ENCODE results near the gene MRPL33. TPM values are rescaled to one million over a fixed set of nuclear protein-coding genes. Genes with fewer than 3 reads are reported as not detected.
A peak's percentile ranks its signal among the peaks of the same experiment; 100 is the strongest.

The MRPL33 gene
- total RNA-seq, 2 donors from 2014 or later: 26.5 to 92.0 TPM

DNA sequence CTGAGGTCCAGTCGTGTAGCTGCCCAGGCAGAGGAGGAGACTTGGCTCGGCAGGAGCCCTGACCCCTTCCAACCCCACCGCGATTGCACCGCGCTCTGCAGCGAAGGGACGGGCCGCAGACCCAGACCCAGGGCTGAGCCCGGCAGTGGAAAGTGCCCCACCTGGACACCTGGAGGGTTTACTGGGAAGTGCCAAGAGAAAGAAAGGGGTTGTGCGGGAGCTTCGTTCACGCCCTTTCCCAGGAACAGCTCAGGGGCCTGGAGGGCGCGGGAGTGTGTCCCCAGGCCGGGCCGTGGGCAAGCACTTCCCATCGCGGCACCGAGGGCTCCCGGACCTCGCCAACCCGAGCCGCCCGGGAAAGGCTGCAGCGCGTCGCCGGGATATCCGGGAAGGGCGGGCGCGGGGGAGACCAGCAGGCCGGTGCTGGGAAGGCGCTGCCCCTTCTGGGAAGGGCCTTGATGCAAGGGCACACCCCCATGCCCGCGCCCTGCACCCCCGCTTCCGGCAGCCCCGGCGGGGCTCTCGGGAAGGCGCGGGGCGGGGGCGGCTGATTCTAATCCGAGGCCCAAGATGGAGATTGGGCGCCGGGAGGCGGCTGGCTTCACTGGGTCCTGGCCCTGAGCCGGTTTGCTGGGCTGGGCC, 36.1 kb upstream of the MRPL33 start:
- ATAC-seq (peak; percentile 92), DNase-seq (peak; percentile 82 to 90 (median 87))
- Histone ChIP-seq H3K27ac (peak overlapping the region; percentile 68 to 90 (median 86)), H3K36me3 (replicated peaks in 1 of 2; ENCODE audit: insufficient read depth in 1 of 2, low read depth in 2 of 2) (no peaks in the 10 kb centered on the region), H3K4me3 (peak overlapping the region in 1 of 2 donors; percentile 13), H3K27me3 (no peaks in the 10 kb centered on the region), H3K4me1 (peaks cover 45% of the 10 kb centered on the region), H3K9me3 (no peaks in the 10 kb centered on the region)
- intact Hi-C loops (cut with DNase I): no loop called here
- TF ChIP-seq, protein P1, sequence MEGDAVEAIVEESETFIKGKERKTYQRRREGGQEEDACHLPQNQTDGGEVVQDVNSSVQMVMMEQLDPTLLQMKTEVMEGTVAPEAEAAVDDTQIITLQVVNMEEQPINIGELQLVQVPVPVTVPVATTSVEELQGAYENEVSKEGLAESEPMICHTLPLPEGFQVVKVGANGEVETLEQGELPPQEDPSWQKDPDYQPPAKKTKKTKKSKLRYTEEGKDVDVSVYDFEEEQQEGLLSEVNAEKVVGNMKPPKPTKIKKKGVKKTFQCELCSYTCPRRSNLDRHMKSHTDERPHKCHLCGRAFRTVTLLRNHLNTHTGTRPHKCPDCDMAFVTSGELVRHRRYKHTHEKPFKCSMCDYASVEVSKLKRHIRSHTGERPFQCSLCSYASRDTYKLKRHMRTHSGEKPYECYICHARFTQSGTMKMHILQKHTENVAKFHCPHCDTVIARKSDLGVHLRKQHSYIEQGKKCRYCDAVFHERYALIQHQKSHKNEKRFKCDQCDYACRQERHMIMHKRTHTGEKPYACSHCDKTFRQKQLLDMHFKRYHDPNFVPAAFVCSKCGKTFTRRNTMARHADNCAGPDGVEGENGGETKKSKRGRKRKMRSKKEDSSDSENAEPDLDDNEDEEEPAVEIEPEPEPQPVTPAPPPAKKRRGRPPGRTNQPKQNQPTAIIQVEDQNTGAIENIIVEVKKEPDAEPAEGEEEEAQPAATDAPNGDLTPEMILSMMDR (IDR thresholded peaks at IDR 0.05): peak in 4 of 7 experiments; percentile 4 to 30 (median 15)
- TF ChIP-seq POLR2A (IDR thresholded peaks at IDR 0.05): peak; percentile 61 to 89 (median 86)
- 3 to 15% methylated on average over 9 to 50 of the region's 51 CpGs for WGBS, 2 donors

DNA sequence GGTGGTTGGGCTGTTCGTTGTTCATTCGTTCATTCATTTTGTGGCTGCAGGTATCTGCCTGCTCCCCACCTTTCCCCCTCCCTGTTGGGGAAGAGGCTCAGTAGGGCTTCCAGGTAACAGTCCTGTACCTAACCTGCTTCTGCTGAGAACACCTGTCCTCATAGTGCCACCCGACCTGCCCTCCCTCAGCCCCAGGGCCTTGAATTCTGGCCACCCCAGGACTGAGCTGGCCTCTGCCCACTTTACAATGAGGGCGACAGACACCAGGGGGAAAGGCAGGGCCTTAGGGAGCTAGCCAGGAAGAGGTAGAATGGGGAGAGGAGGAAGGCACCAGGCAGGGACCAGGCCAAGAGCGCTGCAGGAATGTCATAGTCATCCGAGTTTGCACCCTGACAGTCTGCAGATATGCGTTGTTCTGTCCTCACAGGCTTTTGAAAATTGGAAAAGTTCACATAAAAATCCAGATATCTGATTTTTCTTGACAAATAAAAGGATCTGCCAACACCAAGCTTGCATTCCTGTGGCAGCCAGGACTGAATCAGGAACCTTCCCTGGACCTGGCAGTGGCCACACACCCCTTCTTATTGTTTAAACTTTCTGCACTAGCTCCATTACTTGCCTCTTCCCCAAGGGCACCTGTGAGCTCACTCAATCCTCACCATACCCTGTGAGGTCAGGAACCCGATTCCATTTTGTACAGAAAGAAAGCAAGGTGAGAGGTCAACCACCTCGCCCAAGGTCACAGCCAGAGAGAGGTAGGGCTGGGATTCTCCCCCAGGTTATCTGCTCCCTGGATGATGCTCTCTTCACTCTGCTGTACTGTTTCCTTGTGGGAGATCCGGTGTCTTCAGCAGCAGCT, 35.3 kb upstream of the MRPL33 start:
- intact Hi-C loops (cut with DNase I): no loop called here
- peak overlapping the region; percentile 68 to 90 (median 86) for H3K27ac ChIP-seq
- H3K36me3 ChIP-seq (replicated peaks in 1 of 2; ENCODE audit: insufficient read depth in 1 of 2, low read depth in 2 of 2): no peaks in the 10 kb centered on the region
- H3K4me3 ChIP-seq: no peak overlapping the region
- DNase-seq (no peak), ATAC-seq (no peak)
- 74 to 94% methylated on average over 7 to 10 of the region's 10 CpGs for WGBS, 2 donors
- TF ChIP-seq, protein P1 (IDR thresholded peaks at IDR 0.05): no peak
- no peak for TF ChIP-seq POLR2A (IDR thresholded peaks at IDR 0.05)
- peaks cover 36% of the 10 kb centered on the region for H3K4me1 ChIP-seq
- no peaks in the 10 kb centered on the region for H3K27me3 ChIP-seq
- H3K9me3 ChIP-seq: no peaks in the 10 kb centered on the region

DNA sequence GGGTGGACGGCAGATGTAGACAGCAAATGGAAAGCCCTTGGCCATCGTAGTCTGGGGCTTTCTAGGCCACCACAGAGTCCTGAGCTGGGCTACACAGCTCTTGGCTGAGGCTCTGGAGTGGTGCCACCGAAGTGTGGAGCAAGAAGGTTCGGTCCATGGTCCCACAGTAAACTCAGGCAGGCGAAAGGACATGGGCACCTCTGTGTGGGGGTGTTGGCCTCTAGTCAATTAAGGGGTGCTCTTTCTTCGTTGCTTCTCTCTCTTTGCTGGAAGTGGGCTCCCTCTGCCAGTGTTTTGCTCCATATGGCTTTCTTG, 34.7 kb upstream of the MRPL33 start:
- Histone ChIP-seq H3K9me3 (no peaks in the 10 kb centered on the region), H3K4me3 (no peak overlapping the region), H3K27ac (peak overlapping the region in 3 of 4 donors; percentile 55 to 90 (median 87)), H3K27me3 (no peaks in the 10 kb centered on the region), H3K4me1 (peaks cover 36% of the 10 kb centered on the region), H3K36me3 (replicated peaks in 1 of 2; ENCODE audit: insufficient read depth in 1 of 2, low read depth in 2 of 2) (no peaks in the 10 kb centered on the region)
- TF ChIP-seq, protein P1 (IDR thresholded peaks at IDR 0.05): no peak
- no peak for TF ChIP-seq POLR2A (IDR thresholded peaks at IDR 0.05)
- ATAC-seq: no peak
- intact Hi-C loops (cut with DNase I): no loop called here
- 94 to 97% methylated on average over 6 of the region's 6 CpGs for WGBS, 2 donors
- DNase-seq: no peak

DNA sequence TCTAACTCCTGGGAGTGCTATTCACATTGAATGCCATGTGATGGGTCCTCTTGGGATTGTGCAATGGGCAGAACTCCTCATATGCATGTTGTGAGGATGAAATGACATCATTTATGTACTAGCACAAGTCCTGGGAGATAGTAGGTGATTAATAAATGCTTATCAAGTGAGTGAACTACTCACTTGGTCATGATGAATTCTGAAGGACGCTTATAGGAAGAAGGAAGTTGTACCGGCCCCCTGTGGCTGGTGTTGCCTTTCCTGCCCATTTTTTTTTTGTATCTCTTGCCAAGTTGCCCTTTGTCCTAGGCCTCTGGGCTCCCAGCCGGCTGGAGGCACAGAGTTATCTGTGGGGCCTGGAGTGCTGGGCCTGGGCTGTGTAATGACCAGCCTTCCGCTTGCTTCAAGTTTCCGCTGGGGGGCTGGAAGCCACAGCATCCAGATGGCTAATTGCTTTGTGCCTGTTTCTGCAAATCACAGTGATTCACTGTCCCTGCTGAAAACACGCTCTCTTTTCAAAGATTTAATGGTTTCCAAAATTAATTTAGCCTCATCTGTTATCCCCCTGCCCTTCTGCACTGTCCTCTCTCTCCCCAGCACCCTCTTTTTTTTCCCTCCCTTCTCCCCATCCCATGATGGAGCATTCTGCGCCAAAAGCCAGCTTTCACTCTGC, 33.7 kb upstream of the MRPL33 start:
- intact Hi-C loops (cut with DNase I): no loop called here

More for the DNA sequence above, 33.7 kb upstream of the MRPL33 start:
- H3K9me3 ChIP-seq: no peaks in the 10 kb centered on the region
- TF ChIP-seq POLR2A (IDR thresholded peaks at IDR 0.05): no peak
- TF ChIP-seq, protein P1 (IDR thresholded peaks at IDR 0.05): peak in 1 of 7 experiments; percentile 9
- DNase-seq (peak in 1 of 4 donors; percentile 59), ATAC-seq (peak; percentile 50)
- peaks cover 36% of the 10 kb centered on the region for H3K4me1 ChIP-seq
- H3K27ac ChIP-seq: peak overlapping the region in 3 of 4 donors; percentile 55 to 90 (median 87)
- H3K36me3 ChIP-seq (replicated peaks in 1 of 2; ENCODE audit: insufficient read depth in 1 of 2, low read depth in 2 of 2): no peaks in the 10 kb centered on the region
- no peaks in the 10 kb centered on the region for H3K27me3 ChIP-seq
- WGBS, 2 donors: 57 to 59% methylated on average over 7 of the region's 7 CpGs
- H3K4me3 ChIP-seq: no peak overlapping the region
